PFSK-1 (cell line): ENCODE data around the gene RSAD1.

Experiments used
- POLR2AphosphoS5 ChIP-seq: IDR thresholded peaks from 2 replicates; pipeline ENCODE4 v1.6.1; 2012; ENCODE audit warnings: low read depth, mild to moderate bottlenecking, control low read depth, low read length, moderate library complexity
- REST ChIP-seq, 2 experiments: IDR thresholded peaks; 2 replicates each; pipeline versions ENCODE4 v1.6.1 to v1.8.0; 2011 to 2012; ENCODE audit warnings: low read depth in 2 of 2, low read length in 2 of 2, control low read depth in 1 of 2, inconsistent platforms in 1 of 2, mild to moderate bottlenecking in 1 of 2, moderate library complexity in 1 of 2; ENCODE audit not compliant: insufficient read depth in 1 of 2
- TAF1 ChIP-seq: IDR thresholded peaks from 2 replicates; pipeline ENCODE4 v1.6.1; 2012; ENCODE audit warnings: low read length, control low read depth, borderline replicate concordance; ENCODE audit not compliant: insufficient read depth

GRCh38 chr17:50479522-50480141, 972 bp downstream of the RSAD1 start:
- 0 out of 4 replicates have a peak, but pooled peaks of 1 of the 2 experiments have one; percentile 14 for TF ChIP-seq REST (IDR thresholded peaks at IDR 0.05; ENCODE audit: insufficient read depth in 1 of 2, low read depth in 2 of 2, low read length in 2 of 2)
- TF ChIP-seq TAF1: no peak
- no peak for TF ChIP-seq POLR2AphosphoS5
